Epithelial cell of prostate (primary cell): ENCODE results near the gene TBC1D22A.

ENCODE experiments used
- DNase-seq: peaks from one replicate; pipeline ENCODE4 v3.0.0-alpha.2; 2011; ENCODE audit warnings: low read depth, low spot score
- H3K27ac ChIP-seq: fragments of 450-650 bp; 2 replicates; pipeline ENCODE4 v1.5.1; 2017; ENCODE audit warnings: mild to moderate bottlenecking

The TBC1D22A gene

GRCh38 chr22:46916886-46917770 lies 154.7 kb downstream of the TBC1D22A start:
- no peak overlapping the region for H3K27ac ChIP-seq
- no peak for DNase-seq

GRCh38 chr22:46917771-46918101 lies 155.3 kb downstream of the TBC1D22A start:
- no peak for DNase-seq
- no peak overlapping the region for H3K27ac ChIP-seq

GRCh38 chr22:46918197-46918596 lies 155.7 kb downstream of the TBC1D22A start:
- DNase-seq, result no peak
- H3K27ac ChIP-seq, result no peak overlapping the region

GRCh38 chr22:46922037-46922436 lies 159.6 kb downstream of the TBC1D22A start:
- no peak overlapping the region for H3K27ac ChIP-seq
- no peak for DNase-seq

GRCh38 chr22:46923394-46923793 lies 160.9 kb downstream of the TBC1D22A start:
- no peak for DNase-seq
- H3K27ac ChIP-seq, result no peak overlapping the region

GRCh38 chr22:46925818-46926217 lies 163.4 kb downstream of the TBC1D22A start:
- H3K27ac ChIP-seq, result no peak overlapping the region
- DNase-seq, result no peak

GRCh38 chr22:46929046-46929709 lies 166.7 kb downstream of the TBC1D22A start:
- no peak for DNase-seq
- no peak overlapping the region for H3K27ac ChIP-seq

GRCh38 chr22:46929710-46930204 lies 167.3 kb downstream of the TBC1D22A start:
- no peak for DNase-seq
- H3K27ac ChIP-seq, result no peak overlapping the region

GRCh38 chr22:46931414-46931813 lies 169.0 kb downstream of the TBC1D22A start:
- DNase-seq, result no peak
- H3K27ac ChIP-seq, result peak overlapping the region; percentile 42

GRCh38 chr22:46931881-46932280 lies 169.4 kb downstream of the TBC1D22A start:
- H3K27ac ChIP-seq, result peak overlapping the region; percentile 42
- peak; percentile 6 for DNase-seq

- DNase-seq, result no peak
- H3K27ac ChIP-seq, result no peak overlapping the region
Observed at GRCh38 chr22:46933040-46933930, 170.8 kb downstream of the TBC1D22A start.

GRCh38 chr22:46934172-46934745 lies 171.8 kb downstream of the TBC1D22A start:
- peak overlapping the region; percentile 61 for H3K27ac ChIP-seq
- DNase-seq, result no peak

GRCh38 chr22:46934746-46935491 lies 172.5 kb downstream of the TBC1D22A start:
- peak; percentile 84 for DNase-seq
- peak overlapping the region; percentile 61 for H3K27ac ChIP-seq

GRCh38 chr22:46935506-46936377 lies 173.3 kb downstream of the TBC1D22A start:
- no peak for DNase-seq
- peak overlapping the region; percentile 61 for H3K27ac ChIP-seq

GRCh38 chr22:46936378-46936903 lies 174.0 kb downstream of the TBC1D22A start:
- no peak for DNase-seq
- H3K27ac ChIP-seq, result no peak overlapping the region

- no peak overlapping the region for H3K27ac ChIP-seq
Observed at GRCh38 chr22:46937185-46937584, 174.7 kb downstream of the TBC1D22A start.

GRCh38 chr22:46937939-46938338 lies 175.5 kb downstream of the TBC1D22A start:
- no peak for DNase-seq
- H3K27ac ChIP-seq, result no peak overlapping the region

More at GRCh38 chr22:46937185-46937584, 174.7 kb downstream of the TBC1D22A start:
- DNase-seq, result no peak
